ENCODE results near the gene SLC22A3.

GRCh38 chr6:160447350-160447749 is 99.2 kb downstream of the SLC22A3 start:
- TF ChIP-seq POLR2AphosphoS5 (IDR thresholded peaks at IDR 0.05; ENCODE audit: low read depth, low read length) (no peak), POU2F2 (IDR thresholded peaks at IDR 0.05; ENCODE audit: low read depth, low read length) (no peak), TAF1 (IDR thresholded peaks at IDR 0.05; ENCODE audit: low read depth, low read length) (no peak), POLR2A (IDR thresholded peaks at IDR 0.05; ENCODE audit: low read depth, low read length) (no peak), SPI1 (IDR thresholded peaks at IDR 0.05; ENCODE audit: low read depth, low read length) (no peak)

Measured in GM12891 (cell line).